ENCODE measurements around the gene SLC35A4.

- TF ChIP-seq CTCF (IDR thresholded peaks at IDR 0.05; ENCODE audit: low read depth, low read length, poor library complexity, severe bottlenecking), result no peak
- no peak for TF ChIP-seq EZH2phosphoT487 (IDR thresholded peaks at IDR 0.05; ENCODE audit: borderline replicate concordance, low read length)
These were observed 41.3 kb downstream of the SLC35A4 start for GRCh38 chr5:140605879-140606278.
